Testis (tissue), 3 donors: Measurements from ENCODE around the gene MYRFL. TPM values are rescaled to one million over a fixed set of nuclear protein-coding genes. Genes with fewer than 3 reads are reported as not detected.

Experiments
- DNase-seq: peaks from one replicate; pipeline ENCODE4 v3.0.0-alpha.2; 2019
- H3K27ac ChIP-seq, 2 donors: fragments of 200-600 bp; sonication (generic); one replicate each; pipeline ENCODE4 v1.5.1; 2019
- H3K27me3 ChIP-seq: fragments of 200-600 bp; sonication (generic); one replicate; pipeline ENCODE4 v1.5.1; 2019
- H3K36me3 ChIP-seq: fragments of 200-600 bp; sonication (generic); one replicate; pipeline ENCODE4 v1.5.1; 2017; ENCODE audit warnings: low read depth; ENCODE audit errors: missing control alignments
- H3K4me1 ChIP-seq: fragments of 200-600 bp; sonication (generic); one replicate; pipeline ENCODE4 v1.5.1; 2019
- H3K4me3 ChIP-seq, 2 donors: fragments of 200-600 bp; sonication (generic); one replicate each; pipeline ENCODE4 v1.5.1; 2017 to 2019
- H3K9me3 ChIP-seq: fragments of 200-600 bp; sonication (generic); one replicate; pipeline ENCODE4 v1.5.1; 2017
- POLR2A ChIP-seq: fragments of 450-650 bp; IDR thresholded peaks from one replicate; pipeline ENCODE4 v1.6.1; 2017; ENCODE audit warnings: antibody characterized with exemption, mild to moderate bottlenecking, moderate library complexity
- WGBS, 2 donors: methylation state at CpG; one replicate each; pipeline ENCODE4 v1.1.5; 2018; 5-methylcytosine and 5-hydroxymethylcytosine counted together
- intact Hi-C: fragments of 100-400 bp; cut with DNase I; formaldehyde crosslinking; loops from one replicate; pipeline ENCODE4 v1.15.1; 2023; ENCODE audit warnings: low total_unique reads
- polyA plus RNA-seq: library from polyadenylated mRNA; stranded (reverse); fragments of 350-450 nt; fragmentation: Illumina TruSeq; extraction: RNeasy Lipid Tissue Mini Kit (QIAGEN cat#74804); gene quantifications from one replicate; pipeline ENCODE4 v1.2.3, GENCODE V29; 2014; ENCODE audit warnings: low read depth, low replicate concordance; ENCODE audit not compliant: insufficient read depth
- total RNA-seq, 2 donors: library from RNA; depleted of rRNA; stranded (reverse); fragments of >200 nt; gene quantifications; one replicate each; pipeline ENCODE4 v1.2.3, GENCODE V29; 2016
- TF ChIP-seq, protein P1 (sequence below), 3 experiments: fragments of 450-650 bp in 2 of 3; fragments of 200-600 bp in 1 of 3; sonication (generic) in 1 of 3; IDR thresholded peaks; one replicate each; pipeline ENCODE4 v1.5.1; 2016 to 2019; ENCODE audit warnings: antibody characterized with exemption in 3 of 3, mild to moderate bottlenecking in 2 of 3, moderate library complexity in 1 of 3

MYRFL gene
- total and polyA plus RNA-seq, 3 donors from 2014 or later, result 0.87 to 8.0 (median 1.0) TPM

GRCh38 chr12:69880571-69880970 is 55.5 kb downstream of the MYRFL start:
- Histone ChIP-seq H3K27me3 (no peaks in the 10 kb centered on the region), H3K4me1 (no peaks in the 10 kb centered on the region), H3K4me3 (no peak overlapping the region), H3K27ac (no peak overlapping the region), H3K36me3 (no peaks in the 10 kb centered on the region), H3K9me3 (no peaks in the 10 kb centered on the region)
- intact Hi-C loops, result no loop called here
- TF ChIP-seq, protein P1, sequence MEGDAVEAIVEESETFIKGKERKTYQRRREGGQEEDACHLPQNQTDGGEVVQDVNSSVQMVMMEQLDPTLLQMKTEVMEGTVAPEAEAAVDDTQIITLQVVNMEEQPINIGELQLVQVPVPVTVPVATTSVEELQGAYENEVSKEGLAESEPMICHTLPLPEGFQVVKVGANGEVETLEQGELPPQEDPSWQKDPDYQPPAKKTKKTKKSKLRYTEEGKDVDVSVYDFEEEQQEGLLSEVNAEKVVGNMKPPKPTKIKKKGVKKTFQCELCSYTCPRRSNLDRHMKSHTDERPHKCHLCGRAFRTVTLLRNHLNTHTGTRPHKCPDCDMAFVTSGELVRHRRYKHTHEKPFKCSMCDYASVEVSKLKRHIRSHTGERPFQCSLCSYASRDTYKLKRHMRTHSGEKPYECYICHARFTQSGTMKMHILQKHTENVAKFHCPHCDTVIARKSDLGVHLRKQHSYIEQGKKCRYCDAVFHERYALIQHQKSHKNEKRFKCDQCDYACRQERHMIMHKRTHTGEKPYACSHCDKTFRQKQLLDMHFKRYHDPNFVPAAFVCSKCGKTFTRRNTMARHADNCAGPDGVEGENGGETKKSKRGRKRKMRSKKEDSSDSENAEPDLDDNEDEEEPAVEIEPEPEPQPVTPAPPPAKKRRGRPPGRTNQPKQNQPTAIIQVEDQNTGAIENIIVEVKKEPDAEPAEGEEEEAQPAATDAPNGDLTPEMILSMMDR (IDR thresholded peaks at IDR 0.05), result no peak
- TF ChIP-seq POLR2A, result no peak
- no peak for DNase-seq
- WGBS, 2 donors, result 87 to 96% methylated on average over 4 of the region's 4 CpGs

- DNase-seq, result no peak
- H3K4me3 ChIP-seq, result no peak overlapping the region
- intact Hi-C loops, result no loop called here
Measured at GRCh38 chr12:69881771-69882170, 56.7 kb downstream of the MYRFL start.

GRCh38 chr12:69884386-69884785 is 59.4 kb downstream of the MYRFL start:
- WGBS, 2 donors, result 70% methylated on average over 2 of the region's 2 CpGs
- no peak for DNase-seq
- no peaks in the 10 kb centered on the region for H3K4me1 ChIP-seq
- H3K27ac ChIP-seq, result no peak overlapping the region
- TF ChIP-seq, protein P1 (IDR thresholded peaks at IDR 0.05), result no peak
- TF ChIP-seq POLR2A, result no peak
- no peaks in the 10 kb centered on the region for H3K27me3 ChIP-seq
- intact Hi-C loops, result no loop called here
- no peaks in the 10 kb centered on the region for H3K9me3 ChIP-seq
- no peak overlapping the region for H3K4me3 ChIP-seq
- H3K36me3 ChIP-seq, result no peaks in the 10 kb centered on the region

More at GRCh38 chr12:69881771-69882170, 56.7 kb downstream of the MYRFL start:
- Histone ChIP-seq H3K27me3 (no peaks in the 10 kb centered on the region), H3K36me3 (no peaks in the 10 kb centered on the region), H3K27ac (no peak overlapping the region), H3K4me1 (no peaks in the 10 kb centered on the region), H3K9me3 (no peaks in the 10 kb centered on the region)
- 72 to 90% methylated on average over 3 of the region's 3 CpGs for WGBS, 2 donors
- no peak for TF ChIP-seq POLR2A
- TF ChIP-seq, protein P1 (IDR thresholded peaks at IDR 0.05), result no peak

DNA sequence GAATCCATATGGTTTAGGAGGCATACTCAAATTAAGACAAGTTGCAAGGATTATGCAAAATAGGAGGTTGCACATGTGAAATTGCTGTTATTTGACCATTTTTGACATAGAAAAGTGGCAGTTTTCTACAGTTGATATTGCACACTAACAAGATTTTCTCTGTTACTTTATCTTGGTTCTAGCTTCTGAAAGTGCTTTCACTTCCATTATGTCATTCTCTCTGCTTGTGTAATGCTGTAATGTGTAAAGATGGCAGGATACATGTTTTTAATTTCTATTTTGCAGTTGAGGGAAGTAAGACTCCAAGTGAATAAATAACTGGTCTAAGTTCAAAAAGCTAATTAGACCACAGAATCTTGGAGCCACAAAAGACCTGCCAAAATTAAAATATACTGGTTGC is 60.6 kb downstream of the MYRFL start:
- TF ChIP-seq, protein P1 (IDR thresholded peaks at IDR 0.05), result no peak
- no peak for TF ChIP-seq POLR2A
- intact Hi-C loops, result no loop called here
- no peaks in the 10 kb centered on the region for H3K9me3 ChIP-seq
- no peaks in the 10 kb centered on the region for H3K4me1 ChIP-seq
- no peaks in the 10 kb centered on the region for H3K27me3 ChIP-seq
- no peak for DNase-seq
- H3K27ac ChIP-seq, result no peak overlapping the region
- H3K4me3 ChIP-seq, result no peak overlapping the region
- no peaks in the 10 kb centered on the region for H3K36me3 ChIP-seq

- TF ChIP-seq POLR2A, result no peak
- TF ChIP-seq, protein P1 (IDR thresholded peaks at IDR 0.05), result no peak
- Histone ChIP-seq H3K9me3 (no peaks in the 10 kb centered on the region), H3K27me3 (no peaks in the 10 kb centered on the region), H3K4me3 (no peak overlapping the region), H3K4me1 (no peaks in the 10 kb centered on the region), H3K27ac (no peak overlapping the region), H3K36me3 (no peaks in the 10 kb centered on the region)
- no peak for DNase-seq
- 78 to 82% methylated on average over 5 of the region's 5 CpGs for WGBS, 2 donors
- intact Hi-C loops, result no loop called here
Measured at GRCh38 chr12:69886109-69886508, 61.1 kb downstream of the MYRFL start.
